ENCODE measurements around the gene SPATA9. TPM values are rescaled to one million over a fixed set of nuclear protein-coding genes. Genes with fewer than 3 reads are reported as not detected.

The SPATA9 gene
- total RNA-seq, 2 experiments from 2014 or later, result not detected

DNA sequence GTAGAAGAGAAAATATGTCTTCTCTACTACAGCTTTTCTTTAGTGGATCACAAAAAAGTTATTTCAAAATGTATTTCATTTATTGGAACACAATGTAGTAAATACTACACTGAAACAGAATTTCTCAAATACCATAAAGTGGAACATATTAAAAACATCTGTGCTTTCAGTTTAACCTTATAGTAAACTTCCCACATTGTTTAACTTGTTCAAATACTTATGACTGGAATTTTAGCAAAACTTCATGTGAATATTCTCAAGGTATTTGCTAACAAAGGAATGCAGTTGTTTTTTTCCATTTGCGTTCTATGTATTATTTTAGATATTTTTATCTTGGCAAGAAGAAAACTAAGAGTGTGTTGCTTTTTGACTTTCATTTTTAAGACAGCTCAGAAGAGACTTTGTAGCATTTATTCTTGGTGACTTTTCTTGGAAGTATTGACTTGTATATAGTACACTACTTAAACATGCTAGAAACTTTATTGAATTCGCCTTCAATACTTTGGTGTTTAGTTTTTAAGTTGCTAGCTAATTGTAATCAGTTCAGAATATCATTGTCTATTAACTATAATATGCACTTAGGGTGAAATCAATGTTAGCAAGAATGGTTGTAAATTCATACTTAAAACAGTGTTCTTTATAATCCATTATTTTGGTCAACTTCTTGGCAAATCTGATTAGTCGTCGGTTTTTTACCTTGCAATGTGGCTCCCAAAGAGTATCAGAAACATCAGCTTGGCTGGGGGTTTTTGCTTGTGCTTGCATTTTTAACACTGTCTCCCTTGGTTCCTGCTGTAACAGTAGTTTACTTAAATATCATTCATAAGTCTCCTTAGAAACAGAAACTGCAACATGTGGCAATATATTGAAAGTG is 43.4 kb upstream of the SPATA9 start:
- DNase-seq, result no peak
- Mint-ChIP-seq H3K27ac (no peak overlapping the region), H3K4me3 (no peak overlapping the region), H3K9me3 (ENCODE audit: low read depth) (no peaks in the 10 kb centered on the region), H3K36me3 (ENCODE audit: low read depth) (no peaks in the 10 kb centered on the region), H3K27me3 (peaks cover 11% of the 10 kb centered on the region), H3K4me1 (peaks cover 56% of the 10 kb centered on the region)
- ChIA-PET CTCF (interaction anchor here (0.6 to 2.0 kb wide), 6 partner anchors 9 to 493 kb away, joined by 3 to 7 read pairs (median 3); no protein-coding TSS in a partner anchor), POLR2A (no interaction called here)
- no peak for ATAC-seq
- intact Hi-C loops (cut with DNase I, micrococcal nuclease), result no loop called here

DNA sequence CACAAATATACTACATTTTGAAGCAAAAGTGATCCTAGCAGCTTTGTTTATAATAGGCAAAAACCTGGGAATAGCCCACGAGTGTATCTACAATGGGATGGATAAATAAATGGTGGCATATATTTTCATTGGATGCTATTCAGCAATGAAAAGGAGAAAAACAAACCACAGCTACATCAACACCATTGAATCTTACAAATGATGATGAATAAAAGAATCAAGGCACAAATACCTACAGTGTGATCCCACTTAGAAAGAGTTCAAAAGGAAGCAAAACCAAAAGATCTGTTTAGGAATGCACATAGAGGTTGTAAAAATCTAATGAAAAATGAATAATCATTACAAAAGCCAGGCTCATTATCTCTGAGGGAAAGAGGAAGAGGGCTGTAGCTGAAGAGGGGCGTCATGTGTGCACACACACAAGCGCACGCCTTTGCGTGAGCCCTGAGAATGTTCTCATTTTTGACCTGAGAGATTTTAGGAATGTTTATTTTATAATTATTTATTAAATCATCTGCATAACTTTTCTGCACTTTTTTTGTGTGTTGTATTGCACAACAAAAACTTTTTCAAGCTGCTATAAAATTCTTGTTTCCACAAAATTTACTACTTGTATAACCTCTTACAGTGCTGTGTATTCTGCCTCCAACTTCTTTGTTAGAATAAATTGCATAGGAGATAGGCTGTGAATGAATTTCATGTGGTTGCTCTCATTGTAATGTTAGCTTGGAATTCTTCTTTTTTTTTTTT is 42.5 kb upstream of the SPATA9 start:
- ChIA-PET CTCF (interaction anchor here (0.6 to 2.0 kb wide), 6 partner anchors 9 to 424 kb away, joined by 3 to 7 read pairs (median 4); no protein-coding TSS in a partner anchor), POLR2A (no interaction called here)
- H3K4me1 Mint-ChIP-seq, result peaks cover 50% of the 10 kb centered on the region

DNA sequence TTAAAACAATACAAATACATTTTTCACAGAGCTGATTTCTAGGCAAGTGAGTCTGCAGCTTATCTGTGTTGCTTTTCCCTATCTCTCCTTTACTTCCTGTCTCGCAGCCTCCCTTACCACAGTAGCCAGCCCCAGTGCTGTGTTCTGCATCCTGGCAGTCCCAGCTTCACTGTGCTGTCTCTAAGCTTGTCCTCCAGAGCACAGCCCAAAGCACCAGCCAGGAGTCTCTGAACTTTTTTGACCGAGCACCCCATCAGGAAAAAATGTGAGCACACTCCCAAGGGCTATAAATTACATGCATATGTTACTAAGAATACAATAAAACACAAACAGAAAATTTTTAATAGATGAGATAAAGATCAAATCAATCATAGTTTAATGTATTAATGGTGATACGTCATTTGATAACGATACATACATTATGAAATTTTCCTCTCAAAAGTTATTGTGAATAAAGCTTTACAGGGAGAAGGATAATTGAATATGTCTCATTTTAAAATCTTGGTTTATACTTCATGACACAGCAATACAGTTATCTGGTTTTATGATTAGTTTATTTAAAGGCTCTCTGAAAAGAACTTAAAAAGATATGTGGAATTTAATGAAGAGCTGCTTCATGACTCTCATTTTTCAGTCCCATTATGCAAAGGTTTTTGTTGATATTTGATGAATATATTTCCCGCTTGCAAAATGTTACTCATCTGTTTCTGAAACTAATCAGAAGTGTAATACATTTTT is 41.0 kb upstream of the SPATA9 start:
- intact Hi-C loops (cut with DNase I, micrococcal nuclease), result no loop called here
- ATAC-seq (no peak), DNase-seq (no peak)
- Mint-ChIP-seq H3K4me3 (no peak overlapping the region), H3K36me3 (ENCODE audit: low read depth) (no peaks in the 10 kb centered on the region), H3K4me1 (peaks cover 40% of the 10 kb centered on the region), H3K27ac (no peak overlapping the region), H3K9me3 (ENCODE audit: low read depth) (no peaks in the 10 kb centered on the region), H3K27me3 (peaks cover 6% of the 10 kb centered on the region)
- ChIA-PET POLR2A (no interaction called here), CTCF (interaction anchor here (0.6 to 2.1 kb wide), 11 partner anchors 9 to 877 kb away, joined by 3 to 8 read pairs (median 3); no protein-coding TSS in a partner anchor)

More for the DNA sequence above, 42.5 kb upstream of the SPATA9 start:
- Mint-ChIP-seq H3K27me3 (peaks cover 7% of the 10 kb centered on the region), H3K9me3 (ENCODE audit: low read depth) (no peaks in the 10 kb centered on the region), H3K27ac (no peak overlapping the region), H3K36me3 (ENCODE audit: low read depth) (no peaks in the 10 kb centered on the region), H3K4me3 (no peak overlapping the region)
- intact Hi-C loops (cut with DNase I, micrococcal nuclease), result no loop called here
- DNase-seq (no peak), ATAC-seq (no peak)

DNA sequence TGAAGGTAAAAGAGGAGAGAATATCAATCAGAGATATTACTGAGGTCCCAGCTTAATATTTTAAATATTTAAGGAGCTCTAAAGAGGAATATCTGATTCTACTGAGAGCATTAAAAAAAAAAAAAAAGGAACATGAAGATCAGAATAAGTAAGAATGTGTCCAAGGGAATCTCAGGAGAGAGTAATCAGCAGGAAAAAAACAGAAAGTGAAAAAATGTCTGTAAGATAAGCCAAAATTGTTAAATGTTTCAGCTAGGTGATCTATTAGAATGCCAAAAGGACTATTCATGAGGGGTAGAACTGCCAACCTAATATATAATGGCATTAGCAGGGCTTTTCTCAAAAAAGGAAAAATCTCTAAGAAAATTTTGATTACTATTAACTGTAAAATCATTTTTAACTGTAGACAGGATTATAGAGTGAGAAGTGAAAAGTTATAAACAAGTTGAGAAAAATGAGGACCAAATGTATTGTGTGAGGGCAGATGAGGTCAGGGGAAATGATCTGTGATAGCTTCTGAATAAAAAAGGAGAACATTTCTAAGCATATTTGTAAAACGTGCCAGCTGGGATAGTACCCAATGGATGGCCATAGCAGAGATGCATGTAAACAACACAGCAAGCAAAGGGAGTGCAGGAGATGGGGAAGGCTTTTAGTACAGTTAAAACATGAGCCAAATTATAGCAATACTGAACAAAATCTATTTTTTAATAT is 38.9 kb upstream of the SPATA9 start:
- POLR2A ChIA-PET, result no interaction called here
- peaks cover 20% of the 10 kb centered on the region for H3K4me1 Mint-ChIP-seq
- no peaks in the 10 kb centered on the region for H3K9me3 Mint-ChIP-seq (ENCODE audit: low read depth)
- no peak overlapping the region for H3K27ac Mint-ChIP-seq
- H3K4me3 Mint-ChIP-seq, result no peak overlapping the region
- intact Hi-C loops (cut with DNase I, micrococcal nuclease), result no loop called here
- CTCF ChIA-PET, result interaction anchor here (0.6 to 1.4 kb wide), 7 partner anchors 14 to 1760 kb away, joined by 3 to 5 read pairs (median 4); no protein-coding TSS in a partner anchor
- DNase-seq (no peak), ATAC-seq (no peak)
- peaks cover 6% of the 10 kb centered on the region for H3K27me3 Mint-ChIP-seq
- no peaks in the 10 kb centered on the region for H3K36me3 Mint-ChIP-seq (ENCODE audit: low read depth)

DNA sequence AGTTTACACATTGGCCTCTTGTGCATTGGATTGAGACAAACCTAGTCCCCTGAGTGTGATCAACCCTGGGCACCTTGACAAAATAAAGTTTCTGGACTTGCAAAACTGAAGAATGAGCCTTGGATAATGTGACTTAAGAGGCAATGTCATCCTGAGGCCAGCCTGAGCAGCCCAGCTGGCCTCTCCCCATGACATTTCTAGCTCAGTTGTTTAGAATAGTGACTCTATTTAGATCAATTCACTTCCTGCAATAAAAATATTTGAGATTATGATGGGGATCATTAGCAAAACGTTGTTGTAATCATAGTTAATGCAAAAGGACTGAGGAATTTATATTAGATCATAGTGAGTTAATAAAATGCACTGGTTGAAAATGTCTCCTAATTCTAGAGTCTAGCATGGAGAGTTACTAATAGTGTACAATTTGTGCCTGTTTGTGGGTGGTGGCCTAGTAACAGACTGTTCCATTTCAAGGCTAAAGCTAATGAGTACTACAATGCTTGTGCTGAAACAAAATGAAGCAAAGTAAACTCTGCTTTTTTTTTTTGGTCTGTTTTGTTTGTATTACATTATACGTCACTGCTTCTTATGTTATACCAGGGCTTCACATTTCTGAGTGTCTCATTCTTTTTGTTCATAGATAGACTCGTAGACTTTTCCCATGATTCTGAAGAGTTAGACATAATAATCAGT is 37.4 kb upstream of the SPATA9 start:
- intact Hi-C loops (cut with DNase I, micrococcal nuclease), result no loop called here

DNA sequence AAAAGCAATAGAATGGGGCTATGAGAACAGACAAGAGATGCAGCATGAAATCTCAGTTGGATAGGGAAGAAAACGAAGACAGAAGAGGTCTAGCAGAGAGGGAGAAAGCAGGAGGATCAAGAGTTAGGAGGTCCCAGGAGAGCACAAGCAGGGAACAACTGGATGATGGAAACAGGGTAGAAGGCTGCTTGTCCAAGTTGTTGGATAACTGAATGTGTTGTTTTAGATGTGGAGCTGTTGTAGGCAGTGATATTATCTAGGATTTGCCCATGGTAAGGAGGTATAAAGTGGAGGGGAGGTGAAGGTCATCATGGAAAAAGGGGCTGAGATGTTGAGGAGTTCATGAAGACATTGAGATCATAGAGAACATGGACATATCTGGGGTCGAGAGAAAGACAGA is 35.9 kb upstream of the SPATA9 start:
- H3K36me3 Mint-ChIP-seq (ENCODE audit: low read depth), result no peaks in the 10 kb centered on the region
- ChIA-PET POLR2A (no interaction called here), CTCF (interaction anchor here (0.8 to 1.6 kb wide), 4 partner anchors 9 to 241 kb away, joined by 3 to 5 read pairs (median 4); partner anchors contain the start of gene RHOBTB3)
- no peaks in the 10 kb centered on the region for H3K9me3 Mint-ChIP-seq (ENCODE audit: low read depth)
- peaks cover 7% of the 10 kb centered on the region for H3K27me3 Mint-ChIP-seq
- no peak overlapping the region for H3K4me3 Mint-ChIP-seq
- no peak for ATAC-seq
- no peak for DNase-seq
- intact Hi-C loops (cut with DNase I, micrococcal nuclease), result loop anchor here (2.0 to 5.0 kb wide), 4 partner anchors 42 to 104 kb away; partner anchors contain the start of genes GLRX (in 1 of the 2) and RFESD (in 1 of the 2)
- H3K4me1 Mint-ChIP-seq, result peaks cover 16% of the 10 kb centered on the region
- no peak overlapping the region for H3K27ac Mint-ChIP-seq

More for the DNA sequence above, 37.4 kb upstream of the SPATA9 start:
- POLR2A ChIA-PET, result no interaction called here
- no peak for ATAC-seq
- Mint-ChIP-seq H3K27ac (no peak overlapping the region), H3K36me3 (ENCODE audit: low read depth) (no peaks in the 10 kb centered on the region), H3K27me3 (peaks cover 5% of the 10 kb centered on the region), H3K4me3 (no peak overlapping the region), H3K9me3 (ENCODE audit: low read depth) (no peaks in the 10 kb centered on the region), H3K4me1 (peaks cover 15% of the 10 kb centered on the region)
- DNase-seq, result no peak
- CTCF ChIA-PET, result interaction anchor here (1.4 kb wide), 1 partner anchor 116 kb away, joined by 3 read pairs; no protein-coding TSS in a partner anchor

DNA sequence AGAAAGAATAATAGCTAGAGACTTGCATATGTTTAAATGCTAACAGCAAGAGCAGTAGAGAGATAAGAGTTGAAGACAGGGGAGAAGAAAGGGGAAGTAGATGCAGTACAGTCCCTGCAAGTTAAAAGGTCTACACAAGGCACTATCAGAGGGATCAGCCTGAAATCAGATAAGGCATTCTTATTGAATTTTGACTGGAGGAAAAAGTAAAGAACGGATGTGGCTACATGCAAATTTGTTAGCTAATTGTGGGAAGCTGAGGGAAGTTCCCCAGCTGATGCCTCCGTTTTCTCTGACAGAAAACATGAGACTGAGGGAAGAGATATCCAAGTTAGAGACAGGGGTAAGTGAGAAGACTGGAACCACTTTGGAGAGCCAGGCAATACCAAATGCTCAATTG is 35.4 kb upstream of the SPATA9 start:
- H3K36me3 Mint-ChIP-seq (ENCODE audit: low read depth), result no peaks in the 10 kb centered on the region
- POLR2A ChIA-PET, result no interaction called here
- H3K27ac Mint-ChIP-seq, result no peak overlapping the region
- CTCF ChIA-PET, result interaction anchor here (0.6 to 1.6 kb wide), 7 partner anchors 8 to 141 kb away, joined by 3 to 5 read pairs (median 3); partner anchors contain the start of gene RHOBTB3
- DNase-seq (peak; percentile 51), ATAC-seq (peak; percentile 79)
- no peak overlapping the region for H3K4me3 Mint-ChIP-seq
- H3K9me3 Mint-ChIP-seq (ENCODE audit: low read depth), result no peaks in the 10 kb centered on the region
- peaks cover 7% of the 10 kb centered on the region for H3K27me3 Mint-ChIP-seq
- intact Hi-C loops (cut with DNase I, micrococcal nuclease), result loop anchor here (2.0 to 5.0 kb wide), 4 partner anchors 43 to 104 kb away; partner anchors contain the start of genes GLRX (in 1 of the 2) and RFESD (in 1 of the 2)
- H3K4me1 Mint-ChIP-seq, result peaks cover 13% of the 10 kb centered on the region

DNA sequence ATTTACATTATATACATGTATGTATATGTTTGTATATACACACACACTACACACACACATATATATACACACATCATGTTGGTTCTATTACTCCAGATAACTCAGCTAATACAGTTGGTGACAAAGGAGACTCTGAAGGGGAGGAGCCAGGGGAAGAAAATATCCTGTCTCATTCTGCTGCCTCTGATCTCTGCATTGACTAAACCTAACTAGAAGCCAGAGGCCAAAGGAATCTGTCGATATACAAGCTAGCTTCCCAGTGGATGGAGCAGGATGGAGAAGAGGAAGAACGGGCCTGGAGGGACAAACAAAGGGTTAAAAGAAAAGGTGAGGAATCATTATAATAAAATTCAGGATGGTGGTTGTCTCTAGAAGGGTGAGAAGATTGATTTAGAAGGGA is 34.6 kb upstream of the SPATA9 start:
- POLR2A ChIA-PET, result no interaction called here
- Mint-ChIP-seq H3K4me3 (no peak overlapping the region), H3K27ac (no peak overlapping the region), H3K4me1 (peaks cover 16% of the 10 kb centered on the region), H3K36me3 (ENCODE audit: low read depth) (no peaks in the 10 kb centered on the region), H3K27me3 (peaks cover 7% of the 10 kb centered on the region), H3K9me3 (ENCODE audit: low read depth) (no peaks in the 10 kb centered on the region)
- ATAC-seq (no peak), DNase-seq (no peak)
- intact Hi-C loops (cut with DNase I, micrococcal nuclease), result loop anchor here (2.0 to 5.0 kb wide), 4 partner anchors 29 to 105 kb away; partner anchors contain the start of genes GLRX (in 1 of the 2) and RFESD (in 1 of the 2)
- CTCF ChIA-PET, result interaction anchor here (0.7 to 1.4 kb wide), 4 partner anchors 22 to 141 kb away, joined by 3 to 5 read pairs (median 4); no protein-coding TSS in a partner anchor

DNA sequence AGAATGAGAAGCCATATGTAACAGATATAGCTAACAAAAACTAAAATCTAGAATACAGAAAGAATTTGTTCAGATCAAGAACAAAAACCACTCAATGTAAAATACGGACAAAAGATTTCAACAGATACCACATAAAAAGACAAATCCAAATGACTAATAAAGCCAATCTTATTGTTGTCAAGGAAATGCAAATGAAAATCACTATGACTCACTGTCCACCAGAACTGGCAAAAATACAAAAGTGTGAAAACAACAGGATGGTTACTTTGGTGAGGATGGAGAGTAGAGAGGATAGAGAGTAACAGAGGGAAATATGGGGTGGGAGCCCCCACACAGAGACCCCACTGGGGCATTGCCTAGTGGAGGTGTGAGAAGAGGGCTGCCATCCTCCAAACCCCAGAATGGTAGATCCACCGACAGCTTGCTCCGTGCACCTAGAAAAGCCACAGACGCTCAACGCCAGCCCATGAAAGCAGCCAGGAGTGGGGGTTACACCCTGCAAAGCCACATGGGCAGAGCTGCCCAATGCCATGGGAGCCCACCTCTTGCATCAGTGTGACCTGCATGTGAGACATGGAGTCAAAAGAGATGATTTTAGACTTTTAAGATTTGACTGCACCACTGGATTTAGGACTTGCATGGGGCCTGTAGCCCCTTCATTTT is 33.1 kb upstream of the SPATA9 start:
- H3K4me1 Mint-ChIP-seq, result peaks cover 24% of the 10 kb centered on the region
- no peaks in the 10 kb centered on the region for H3K9me3 Mint-ChIP-seq (ENCODE audit: low read depth)
- POLR2A ChIA-PET, result no interaction called here
- CTCF ChIA-PET, result interaction anchor here (0.7 to 1.5 kb wide), 4 partner anchors 21 to 813 kb away, joined by 3 to 5 read pairs (median 4); no protein-coding TSS in a partner anchor
- H3K36me3 Mint-ChIP-seq (ENCODE audit: low read depth), result no peaks in the 10 kb centered on the region
- H3K4me3 Mint-ChIP-seq, result no peak overlapping the region
- ATAC-seq (peak; percentile 30), DNase-seq (peak; percentile 26)
- H3K27me3 Mint-ChIP-seq, result peaks cover 7% of the 10 kb centered on the region
- H3K27ac Mint-ChIP-seq, result no peak overlapping the region
- intact Hi-C loops (cut with DNase I, micrococcal nuclease), result loop anchor here (1.0 to 5.0 kb wide), 7 partner anchors 14 to 125 kb away; partner anchors contain the start of genes GLRX (in 1 of the 2) and RFESD (in 1 of the 2)

Data from activated CD4-positive, alpha-beta T cell treated with anti-CD3 and anti-CD28 coated beads for 36 hours (primary cell).